H1 (cell line): Measurements from ENCODE around the gene PIF1. TPM values are rescaled to one million over a fixed set of nuclear protein-coding genes. Genes with fewer than 3 reads are reported as not detected.
A peak's percentile ranks its signal among the peaks of the same experiment; 100 is the strongest.

Experiments
- CTCF ChIA-PET: fragments of 300-600 bp; sonication (Branson Sonifier 250); formaldehyde crosslinking; loops from one replicate; lab custom pipeline; 2021; ENCODE audit not compliant: partially characterized antibody; lab: Charles Lee
- POLR2A ChIA-PET: fragments of 300-600 bp; sonication (Branson Sonifier 250); formaldehyde crosslinking; loops from one replicate; lab custom pipeline; 2021; ENCODE audit warnings: inconsistent platforms; ENCODE audit not compliant: partially characterized antibody; lab: Charles Lee
- DNase-seq, 2 experiments: peaks; one replicate each; pipeline versions ENCODE4 v3.0.0 to v3.0.0-alpha.2; 2010 to 2022; ENCODE audit warnings: low spot score in 2 of 2, low read depth in 1 of 2, mixed read lengths in 1 of 2
- FAIRE-seq: peaks from 2 replicates; lab custom pipeline; 2011; peaks lifted over from hg19 to GRCh38; lab: Jason Lieb, UNC
- H2AFZ ChIP-seq: 2 replicates; pipeline ENCODE4 v1.8.1; 2012; ENCODE audit warnings: low read length, inconsistent platforms
- H2AK5ac ChIP-seq: 2 replicates; pipeline ENCODE4 v1.6.1; 2013; ENCODE audit warnings: low read depth, low read length
- H2BK120ac ChIP-seq: replicated peaks from 2 replicates; pipeline ENCODE3; 2013; ENCODE audit warnings: low read depth, low read length, inconsistent platforms
- H2BK12ac ChIP-seq: 2 replicates; pipeline ENCODE4 v1.6.1; 2013; ENCODE audit warnings: low read depth, low read length
- H2BK15ac ChIP-seq: 2 replicates; pipeline ENCODE4 v1.6.1; 2013; ENCODE audit warnings: low read length
- H2BK20ac ChIP-seq: 2 replicates; pipeline ENCODE4 v1.6.1; 2013; ENCODE audit warnings: low read length
- H2BK5ac ChIP-seq: 2 replicates; pipeline ENCODE4 v1.6.1; 2013; ENCODE audit warnings: low read depth, low read length
- H3K14ac ChIP-seq: 2 replicates; pipeline ENCODE4 v1.6.1; 2013; ENCODE audit warnings: inconsistent platforms; ENCODE audit not compliant: insufficient read length
- H3K18ac ChIP-seq: 2 replicates; pipeline ENCODE4 v1.6.1; 2013; ENCODE audit warnings: low read length; ENCODE audit errors: extremely low read depth
- H3K23ac ChIP-seq: 2 replicates; pipeline ENCODE4 v1.6.1; 2013; ENCODE audit warnings: inconsistent platforms; ENCODE audit not compliant: insufficient read length
- H3K23me2 ChIP-seq: 2 replicates; pipeline ENCODE4 v1.6.1; 2013; ENCODE audit warnings: low read depth, low read length
- H3K27ac ChIP-seq: 2 replicates; pipeline ENCODE4 v1.6.1; 2011; ENCODE audit warnings: low read depth, low read length, inconsistent platforms
- H3K27me3 ChIP-seq, 4 experiments: replicated peaks in 1 of 4; 1 replicate in 1 of 4; 2 replicates in 3 of 4; pipeline versions ENCODE4 v1.6.1 to v1.8.1; 2011 to 2013; ENCODE audit warnings: low read length in 3 of 4, mild to moderate bottlenecking in 3 of 4, inconsistent platforms in 2 of 4, mixed read lengths in 2 of 4, moderate library complexity in 1 of 4; ENCODE audit not compliant: control insufficient read depth in 3 of 4, insufficient read depth in 3 of 4; ENCODE audit errors: extremely low read depth in 1 of 4
- H3K36me3 ChIP-seq, 4 experiments: 2 replicates each; pipeline versions ENCODE4 v1.6.1 to v1.8.1; 2011 to 2013; ENCODE audit warnings: mild to moderate bottlenecking in 4 of 4, low read length in 3 of 4, moderate library complexity in 2 of 4, control low read depth in 1 of 4, inconsistent platforms in 1 of 4; ENCODE audit not compliant: insufficient read depth in 4 of 4, control insufficient read depth in 2 of 4
- H3K4ac ChIP-seq: replicated peaks from 2 replicates; pipeline ENCODE3; 2013; ENCODE audit warnings: low read length, low read depth, mixed read lengths, inconsistent platforms; ENCODE audit not compliant: insufficient read length
- H3K4me1 ChIP-seq, 4 experiments: replicated peaks in 1 of 4; 1 replicate in 1 of 4; 2 replicates in 3 of 4; pipeline versions ENCODE4 v1.6.1 to v1.8.1; 2011 to 2013; ENCODE audit warnings: low read length in 3 of 4, inconsistent platforms in 2 of 4, mixed read lengths in 1 of 4; ENCODE audit not compliant: insufficient read depth in 4 of 4, control insufficient read depth in 3 of 4
- H3K4me2 ChIP-seq, 2 experiments: 2 replicates each; pipeline versions ENCODE4 v1.6.1 to v1.8.1; 2011 to 2013; ENCODE audit warnings: low read depth in 2 of 2, low read length in 2 of 2, control low read depth in 1 of 2, inconsistent platforms in 1 of 2, mild to moderate bottlenecking in 1 of 2; ENCODE audit not compliant: insufficient read depth in 1 of 2
- H3K4me3 ChIP-seq, 4 experiments: fragments of 200-600, 300-600 bp in 1 of 4; sonication (generic), shearing (Covaris generic), sonication (Bioruptor Twin) in 1 of 4; 2 replicates each; pipeline versions ENCODE4 v1.5.1 to v1.8.1; 2011 to 2016; ENCODE audit warnings: low read length in 4 of 4, low read depth in 3 of 4, control low read depth in 2 of 4, inconsistent platforms in 2 of 4, mild to moderate bottlenecking in 2 of 4, mixed read lengths in 1 of 4, moderate library complexity in 1 of 4; ENCODE audit not compliant: insufficient read depth in 2 of 4; ENCODE audit errors: extremely low read depth in 1 of 4
- H3K56ac ChIP-seq: replicated peaks from 2 replicates; pipeline ENCODE3; 2013; ENCODE audit warnings: low read depth, mild to moderate bottlenecking, mixed read lengths, low read length, inconsistent platforms; ENCODE audit not compliant: insufficient read length
- H3K79me1 ChIP-seq: 2 replicates; pipeline ENCODE4 v1.6.1; 2013; ENCODE audit warnings: low read depth, low read length, control low read depth
- H3K79me2 ChIP-seq, 2 experiments: 2 replicates each; pipeline versions ENCODE4 v1.6.1 to v1.8.1; 2012 to 2013; ENCODE audit warnings: low read length in 2 of 2, mild to moderate bottlenecking in 2 of 2, inconsistent platforms in 1 of 2; ENCODE audit not compliant: insufficient read depth in 2 of 2, control insufficient read depth in 1 of 2
- H3K9ac ChIP-seq, 4 experiments: replicated peaks in 1 of 4; 1 replicate in 1 of 4; 2 replicates in 3 of 4; pipeline versions ENCODE4 v1.6.1 to v1.8.1; 2011 to 2013; ENCODE audit warnings: low read depth in 3 of 4, low read length in 3 of 4, control low read depth in 2 of 4, mild to moderate bottlenecking in 2 of 4, moderate library complexity in 2 of 4, inconsistent platforms in 1 of 4; ENCODE audit errors: extremely low read depth in 1 of 4
- H3K9me3 ChIP-seq, 2 experiments: 2 replicates each; pipeline versions ENCODE4 v1.6.1 to v1.8.1; 2012 to 2013; ENCODE audit warnings: mild to moderate bottlenecking in 2 of 2, moderate library complexity in 2 of 2, control low read depth in 1 of 2, inconsistent platforms in 1 of 2, low read depth in 1 of 2, low read length in 1 of 2, mixed read lengths in 1 of 2; ENCODE audit not compliant: insufficient read depth in 2 of 2
- H4K20me1 ChIP-seq, 2 experiments: replicated peaks in 1 of 2; 2 replicates each; pipeline versions ENCODE3 to v1.8.1; 2011 to 2013; ENCODE audit warnings: inconsistent platforms in 2 of 2, low read length in 2 of 2, mild to moderate bottlenecking in 1 of 2; ENCODE audit not compliant: insufficient read depth in 2 of 2, control insufficient read depth in 1 of 2
- H4K5ac ChIP-seq: 2 replicates; pipeline ENCODE4 v1.6.1; 2013; ENCODE audit warnings: low read length, low read depth, mixed read lengths, inconsistent platforms; ENCODE audit not compliant: insufficient read length
- H4K8ac ChIP-seq: 2 replicates; pipeline ENCODE4 v1.8.0; 2013; ENCODE audit warnings: mild to moderate bottlenecking, moderate library complexity, low read length, inconsistent platforms; ENCODE audit not compliant: insufficient read depth; ENCODE audit errors: extremely low read depth
- H4K91ac ChIP-seq: replicated peaks from 2 replicates; pipeline ENCODE3; 2013; ENCODE audit warnings: low read length, mixed read lengths, inconsistent platforms; ENCODE audit not compliant: insufficient read length
- ASH2L ChIP-seq: fragments of 200-600, 300-600 bp; sonication (generic); IDR thresholded peaks from one replicate; pipeline ENCODE4 v1.7.1; 2017; ENCODE audit warnings: low read length
- CEBPB ChIP-seq: IDR thresholded peaks from 2 replicates; pipeline ENCODE4 v1.6.1; 2012; ENCODE audit warnings: low read depth, low read length
- KDM1A ChIP-seq: fragments of 200-600, 300-600 bp; sonication (generic); IDR thresholded peaks from 2 replicates; pipeline ENCODE4 v1.7.1; 2016; ENCODE audit warnings: mild to moderate bottlenecking, low read length, borderline replicate concordance
- KDM5A ChIP-seq: fragments of 200-600 bp; IDR thresholded peaks from 2 replicates; pipeline ENCODE4 v1.7.1; 2012; ENCODE audit warnings: mild to moderate bottlenecking, low read length, inconsistent platforms, mixed read lengths
- TBP ChIP-seq: IDR thresholded peaks from 2 replicates; pipeline ENCODE4 v1.6.1; 2011; ENCODE audit warnings: low read depth, low read length, improper control_type of control experiment
- WGBS, 2 experiments: shearing (Covaris generic) in 1 of 2; methylation state at CpG; one replicate each; pipeline versions ENCODE4 v1.1.6 to v1.1.7; 2013 to 2015; ENCODE audit warnings: low lambda C conversion rate in 2 of 2, mixed read lengths in 2 of 2, inconsistent platforms in 1 of 2, low coverage in 1 of 2, missing lambda C conversion rate in 1 of 2; ENCODE audit not compliant: insufficient replicate concordance in 2 of 2, insufficient coverage in 1 of 2, insufficient read length in 1 of 2; ENCODE audit errors: extremely low coverage in 1 of 2, missing lambda C conversion rate in 1 of 2; 5-methylcytosine and 5-hydroxymethylcytosine counted together
- polyA plus RNA-seq, 7 experiments: library from polyadenylated mRNA; depleted of rRNA in 3 of 7; stranded (reverse) in 5 of 7; unstranded in 2 of 7; fragments of >200 nt in 5 of 7; fragments of 200-250 nt in 2 of 7; gene quantifications; 1 replicate in 5 of 7; 2 replicates in 1 of 7; 4 replicates in 1 of 7; pipeline versions ENCODE4 v1.2.1 to v1.2.3, GENCODE V29; 2011 to 2013; ENCODE audit warnings: missing spikeins in 2 of 7, mixed read lengths in 2 of 7
- total RNA-seq: library from RNA; stranded (reverse); fragmentation: NEBNext Ultra II Directional; extraction: Animal tissue kit (Norgen Biotek cat#: 25700); gene quantifications from 2 replicates; pipeline ENCODE4 v1.2.1, GENCODE V29; 2021

The PIF1 gene
- total and polyA plus RNA-seq, 2 of the 8 experiments (the other 6 are each of a cell fraction or from before 2014, with no cell fraction given), result 73.3 to 138 TPM

- WGBS, 2 experiments, result 100% methylated on average over 1 of the region's 1 CpG; no CpG with 5 or more reads in 1 of the 2 experiments
- no peak for FAIRE-seq
- no peaks in the 10 kb centered on the region for H3K79me2 ChIP-seq
These were observed 21.9 kb downstream of the PIF1 start for GRCh38 chr15:64803526-64803925.

More at GRCh38 chr15:64803526-64803925, 21.9 kb downstream of the PIF1 start:
- H2AK5ac ChIP-seq, result no peak overlapping the region
- H3K56ac ChIP-seq, result no peak overlapping the region
- no peak overlapping the region for H2BK12ac ChIP-seq
- no peaks in the 10 kb centered on the region for H4K20me1 ChIP-seq
- H2BK20ac ChIP-seq, result no peak overlapping the region
- no peaks in the 10 kb centered on the region for H3K27me3 ChIP-seq
- no peak overlapping the region for H4K5ac ChIP-seq
- no peak for DNase-seq
- no peak overlapping the region for H2AFZ ChIP-seq
- H3K14ac ChIP-seq, result no peak overlapping the region
- no peaks in the 10 kb centered on the region for H3K36me3 ChIP-seq
- no peaks in the 10 kb centered on the region for H3K23me2 ChIP-seq
- no peak overlapping the region for H3K9ac ChIP-seq
- no peaks in the 10 kb centered on the region for H3K79me1 ChIP-seq
- H4K91ac ChIP-seq, result no peak overlapping the region
- no peak overlapping the region for H2BK15ac ChIP-seq
- POLR2A ChIA-PET, result interaction anchor here (1.0 to 24.9 kb wide), 6 partner anchors 13 to 104 kb away, joined by 3 to 748 read pairs (median 136); partner anchors contain the start of genes PIF1, PLEKHO2 and RBPMS2
- no peak overlapping the region for H3K4me2 ChIP-seq
- no peak overlapping the region for H3K23ac ChIP-seq
- CTCF ChIA-PET, result interaction anchor here (0.6 to 25.0 kb wide), 5 partner anchors 7 to 109 kb away, joined by 3 to 883 read pairs (median 9); no protein-coding TSS in a partner anchor
- no peak overlapping the region for H3K4me3 ChIP-seq
- TF ChIP-seq ASH2L (no peak), KDM1A (peak; percentile 64; the same call in 1 of the 2 replicates), TBP (no peak), CEBPB (no peak), KDM5A (no peak)
- H3K4me1 ChIP-seq, result peaks cover 2 to 23% (median 21%) of the 10 kb centered on the region in 4 experiments
- H3K9me3 ChIP-seq, result peaks cover 5 to 7% of the 10 kb centered on the region in 2 experiments; a peak in 2 of 4 replicates
- no peak overlapping the region for H3K27ac ChIP-seq
- no peak overlapping the region for H2BK120ac ChIP-seq
- no peak overlapping the region for H3K4ac ChIP-seq
- H3K18ac ChIP-seq, result no peak overlapping the region
- H4K8ac ChIP-seq, result no peak overlapping the region
- H2BK5ac ChIP-seq, result no peak overlapping the region
